Neural cell (in vitro differentiated cells): Measurements from ENCODE around the gene PALB2. TPM values are rescaled to one million over a fixed set of nuclear protein-coding genes. Genes with fewer than 3 reads are reported as not detected.

Source experiments
- H2AFZ ChIP-seq: fragments of 200-600, 300-800 bp; sonication (generic), shearing (Covaris generic); 2 replicates; pipeline ENCODE4 v1.6.0; 2014; ENCODE audit warnings: low read depth, mild to moderate bottlenecking, antibody characterized with exemption, low read length, moderate library complexity
- H3F3A ChIP-seq: fragments of 200-600 bp; shearing (Covaris generic); 2 replicates; pipeline ENCODE4 v1.6.1; 2016; ENCODE audit warnings: mild to moderate bottlenecking, moderate library complexity, mixed read lengths, antibody characterized with exemption, low read length; ENCODE audit not compliant: insufficient read depth, poor library complexity, severe bottlenecking
- H3K27ac ChIP-seq: fragments of 200-600, 300-800 bp; sonication (generic), shearing (Covaris generic); 2 replicates; pipeline ENCODE4 v1.5.1; 2014; ENCODE audit warnings: mild to moderate bottlenecking, low read length, moderate library complexity
- H3K27me3 ChIP-seq: fragments of 300-800, 200-600 bp; sonication (generic), shearing (Covaris generic); 2 replicates; pipeline ENCODE4 v1.6.0; 2014; ENCODE audit warnings: mild to moderate bottlenecking, low read depth, low read length, moderate library complexity; ENCODE audit not compliant: insufficient read depth
- H3K36me3 ChIP-seq: fragments of 300-800, 200-600 bp; sonication (generic), shearing (Covaris generic); 2 replicates; pipeline ENCODE4 v1.5.1; 2014; ENCODE audit warnings: mild to moderate bottlenecking, antibody characterized with exemption, low read length, moderate library complexity; ENCODE audit not compliant: insufficient read depth
- H3K4me2 ChIP-seq: fragments of 300-800, 200-600 bp; sonication (generic), shearing (Covaris generic); 2 replicates; pipeline ENCODE4 v1.6.0; 2014; ENCODE audit warnings: mild to moderate bottlenecking, low read length
- H3K4me3 ChIP-seq: fragments of 300-800, 200-600 bp; sonication (generic), shearing (Covaris generic); 2 replicates; pipeline ENCODE4 v1.5.1; 2014; ENCODE audit warnings: mild to moderate bottlenecking, low read length, moderate library complexity
- H3K79me2 ChIP-seq: fragments of 200-600 bp; shearing (Covaris generic); replicated peaks from 2 replicates; pipeline ENCODE4 v1.6.0; 2014; ENCODE audit warnings: mild to moderate bottlenecking, low read length, moderate library complexity; ENCODE audit not compliant: insufficient read depth
- H3K9ac ChIP-seq: fragments of 300-800, 200-600 bp; sonication (generic), shearing (Covaris generic); 2 replicates; pipeline ENCODE4 v1.6.1; 2016; ENCODE audit warnings: mild to moderate bottlenecking, low read length, mixed read lengths
- H3K9me2 ChIP-seq: fragments of 200-600 bp; shearing (Covaris generic); 2 replicates; pipeline ENCODE4 v1.6.1; 2016; ENCODE audit warnings: mild to moderate bottlenecking, low read length, mixed read lengths; ENCODE audit not compliant: insufficient read depth
- H3K9me3 ChIP-seq: fragments of 200-600, 300-800 bp; sonication (generic), shearing (Covaris generic); 2 replicates; pipeline ENCODE4 v1.6.1; 2016; ENCODE audit warnings: mild to moderate bottlenecking, mixed run types, low read length, moderate library complexity, mixed read lengths
- H4K20me1 ChIP-seq: fragments of 200-600 bp; shearing (Covaris generic); 2 replicates; pipeline ENCODE4 v1.6.1; 2016; ENCODE audit warnings: mild to moderate bottlenecking, mixed run types; ENCODE audit not compliant: insufficient read depth
- CTCF ChIP-seq: fragments of 450-650 bp; IDR thresholded peaks from 2 replicates; pipeline ENCODE4 v1.5.1; 2014; ENCODE audit warnings: antibody characterized with exemption, mild to moderate bottlenecking, moderate library complexity; ENCODE audit not compliant: poor library complexity, severe bottlenecking
- EP300 ChIP-seq: fragments of 450-650 bp; conservative IDR thresholded peaks from 2 replicates; pipeline ENCODE4 v1.6.1; 2014; ENCODE audit warnings: antibody characterized with exemption, mild to moderate bottlenecking, moderate library complexity; ENCODE audit not compliant: poor library complexity, severe bottlenecking
- EZH2 ChIP-seq: fragments of 200-600, 300-800 bp; shearing (Covaris generic), sonication (generic); IDR thresholded peaks from 2 replicates; pipeline ENCODE4 v1.6.1; 2014; ENCODE audit warnings: antibody characterized with exemption, low read length, borderline replicate concordance, mild to moderate bottlenecking; ENCODE audit not compliant: insufficient read depth, poor library complexity, severe bottlenecking
- MXI1 ChIP-seq: fragments of 450-650 bp; conservative IDR thresholded peaks from 2 replicates; pipeline ENCODE4 v1.6.1; 2014; ENCODE audit warnings: antibody characterized with exemption, mild to moderate bottlenecking; ENCODE audit not compliant: poor library complexity, severe bottlenecking
- POLR2AphosphoS5 ChIP-seq: IDR thresholded peaks from 2 replicates; pipeline ENCODE4 v1.6.1; 2012
- RAD21 ChIP-seq: fragments of 450-650 bp; conservative IDR thresholded peaks from 2 replicates; pipeline ENCODE4 v1.6.1; 2014; ENCODE audit warnings: antibody characterized with exemption, mild to moderate bottlenecking, moderate library complexity
- REST ChIP-seq: IDR thresholded peaks from 2 replicates; pipeline ENCODE4 v1.6.1; 2012; ENCODE audit warnings: borderline replicate concordance
- SMC3 ChIP-seq: fragments of 450-650 bp; conservative IDR thresholded peaks from 2 replicates; pipeline ENCODE4 v1.6.1; 2014; ENCODE audit warnings: antibody characterized with exemption, mild to moderate bottlenecking, moderate library complexity; ENCODE audit not compliant: poor library complexity
- TAF1 ChIP-seq: IDR thresholded peaks from 2 replicates; pipeline ENCODE4 v1.6.1; 2012; ENCODE audit warnings: low read depth
- polyA plus RNA-seq: library from polyadenylated mRNA; depleted of rRNA; stranded (reverse); fragments of >200 nt; gene quantifications from 2 replicates; pipeline ENCODE4 v1.2.3, GENCODE V29; 2014

PALB2 gene
- polyA plus RNA-seq, 1 donor from 2014 or later, result 6.5 TPM

GRCh38 chr16:23581764-23582163 lies 59.3 kb downstream of the PALB2 start:
- Histone ChIP-seq H3F3A (no peaks in the 10 kb centered on the region), H4K20me1 (no peaks in the 10 kb centered on the region), H3K9me3 (no peaks in the 10 kb centered on the region), H3K4me3 (no peak overlapping the region), H3K79me2 (no peaks in the 10 kb centered on the region), H3K9me2 (no peaks in the 10 kb centered on the region), H3K9ac (no peak overlapping the region), H3K27me3 (no peaks in the 10 kb centered on the region), H3K4me2 (no peak overlapping the region), H3K36me3 (peaks cover 10% of the 10 kb centered on the region), H2AFZ (no peak overlapping the region), H3K27ac (no peak overlapping the region)
- TF ChIP-seq RAD21 (no peak), POLR2AphosphoS5 (no peak), SMC3 (no peak), EZH2 (no peak), REST (no peak)

GRCh38 chr16:23580391-23580790 lies 60.7 kb downstream of the PALB2 start:
- no peaks in the 10 kb centered on the region for H3K9me3 ChIP-seq
- H3K27me3 ChIP-seq, result no peaks in the 10 kb centered on the region
- no peaks in the 10 kb centered on the region for H4K20me1 ChIP-seq
- peaks cover 10% of the 10 kb centered on the region for H3K36me3 ChIP-seq
- H3K4me3 ChIP-seq, result no peak overlapping the region
- H3K27ac ChIP-seq, result no peak overlapping the region
- H2AFZ ChIP-seq, result no peak overlapping the region
- TF ChIP-seq EP300 (no peak), TAF1 (no peak), SMC3 (no peak), CTCF (no peak), RAD21 (no peak), MXI1 (no peak), EZH2 (no peak), REST (no peak), POLR2AphosphoS5 (no peak)
- no peak overlapping the region for H3K9ac ChIP-seq
- H3F3A ChIP-seq, result no peaks in the 10 kb centered on the region
- H3K9me2 ChIP-seq, result no peaks in the 10 kb centered on the region
- H3K4me2 ChIP-seq, result no peak overlapping the region
- no peaks in the 10 kb centered on the region for H3K79me2 ChIP-seq
